GM18868 (cell line): ENCODE results near the gene ERI3.

Source experiments
- ATAC-seq: cut with Tn5 transposase; IDR thresholded peaks from one replicate; pipeline ENCODE4 v1.9.1; 2021; ENCODE audit warnings: mild to moderate bottlenecking, moderate library complexity; ENCODE audit not compliant: unreplicated experiment

The ERI3 gene

DNA sequence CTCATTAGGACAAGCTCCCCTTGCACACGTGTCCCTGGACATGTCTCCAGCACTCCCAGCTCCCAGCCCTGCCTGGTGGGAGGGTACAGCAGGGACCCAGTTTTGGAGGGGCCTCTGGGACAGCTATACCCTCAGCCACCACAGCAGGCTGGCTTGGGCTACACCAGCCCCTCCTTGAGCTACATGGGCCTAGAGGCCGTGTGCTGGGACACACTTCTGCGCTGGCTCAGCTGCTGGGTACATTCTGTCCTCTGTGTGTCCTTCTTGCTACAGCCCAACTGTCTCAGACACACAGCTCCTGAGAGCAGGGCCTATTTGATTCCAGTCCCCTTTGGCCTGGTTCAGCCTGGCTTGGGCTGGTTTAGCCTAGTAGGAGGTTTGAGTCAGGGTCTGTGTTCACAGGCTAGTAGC is 115.1 kb downstream of the ERI3 start:
- ATAC-seq, result no peak

DNA sequence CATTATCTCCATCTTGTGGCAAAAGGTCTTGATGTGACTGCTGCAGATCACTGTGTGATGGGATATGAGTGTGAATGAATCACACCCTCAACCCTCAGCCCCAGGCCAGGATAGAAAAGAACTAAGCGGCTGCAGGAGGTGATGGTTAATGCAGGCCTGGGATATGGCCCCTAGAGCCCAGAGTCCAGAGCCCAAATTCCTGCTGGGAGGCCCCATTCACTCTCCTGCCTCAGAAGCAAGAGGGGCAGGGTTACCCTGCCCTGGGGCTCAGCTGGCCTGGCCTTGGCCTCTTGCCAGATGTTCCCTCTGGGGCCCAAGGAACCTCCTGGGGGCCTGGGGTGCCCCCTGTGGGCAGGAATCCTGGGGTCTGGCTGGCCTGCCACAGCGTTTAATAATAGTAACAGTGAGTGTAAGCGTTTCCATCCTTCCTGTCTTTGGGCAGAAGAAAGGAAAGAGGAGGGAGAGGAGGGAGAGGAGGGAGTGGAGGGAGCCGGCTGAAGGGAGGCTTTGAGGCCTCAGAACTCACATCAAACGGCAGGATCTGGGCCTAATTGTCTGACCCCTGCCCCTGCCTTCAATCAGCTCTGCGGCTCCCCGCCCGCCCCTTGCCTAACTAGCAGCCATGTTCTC is 115.6 kb downstream of the ERI3 start:
- ATAC-seq, result no peak

DNA sequence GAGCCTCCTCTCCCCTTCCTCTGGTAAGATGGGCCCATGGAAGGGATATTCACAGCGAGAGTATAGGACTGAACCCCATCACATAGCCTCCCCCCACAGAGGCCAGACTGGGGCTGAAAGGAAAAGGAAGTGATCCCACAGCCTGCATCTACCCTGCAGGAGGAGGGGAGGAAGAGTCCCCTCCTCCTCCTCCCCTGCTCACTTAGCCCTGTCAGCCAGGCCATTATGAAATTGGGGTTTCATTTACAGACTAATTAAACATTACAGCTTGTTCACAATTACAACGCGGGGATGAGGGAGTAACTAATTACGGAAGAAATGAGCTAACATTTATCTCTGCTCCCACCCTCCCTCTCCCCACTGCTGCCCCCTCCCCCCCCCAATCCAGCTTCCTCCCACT is 116.4 kb downstream of the ERI3 start:
- no peak for ATAC-seq

DNA sequence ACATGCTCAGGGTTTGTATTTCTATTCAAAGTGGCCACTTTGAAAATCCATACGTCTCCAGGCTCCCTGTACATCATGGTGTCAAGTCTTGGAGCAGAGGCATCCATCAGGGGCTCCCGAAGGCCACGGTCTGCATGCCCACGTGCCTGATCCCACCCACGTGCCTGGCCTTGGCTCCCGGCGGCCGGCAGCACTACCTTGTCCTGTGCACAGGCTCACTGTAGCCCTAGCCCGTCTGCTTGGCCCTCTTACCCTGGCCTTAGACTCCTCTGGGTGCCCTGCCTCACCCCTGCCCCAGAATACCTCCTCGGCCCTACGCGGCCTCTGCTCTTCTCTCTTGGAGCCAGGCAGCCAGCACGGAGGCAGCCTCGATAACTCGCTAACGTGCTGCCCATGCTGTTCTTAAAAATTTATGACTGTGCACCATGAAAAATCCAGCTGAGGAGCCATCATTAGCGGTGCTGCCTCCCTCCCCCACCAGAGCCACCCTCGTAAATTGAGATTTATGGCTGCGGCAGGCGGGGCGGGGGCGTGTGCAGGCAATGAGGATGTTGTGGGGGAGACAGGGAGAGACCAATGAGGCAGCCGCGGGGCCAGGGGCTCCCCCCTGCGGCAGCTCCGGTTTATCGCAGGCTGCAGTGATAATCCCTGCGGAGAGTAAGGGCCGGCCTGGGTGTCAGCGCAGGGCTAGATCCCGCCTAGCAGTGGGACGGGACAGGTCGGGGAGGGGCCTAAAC is 117.2 kb downstream of the ERI3 start:
- peak; percentile 70 for ATAC-seq

DNA sequence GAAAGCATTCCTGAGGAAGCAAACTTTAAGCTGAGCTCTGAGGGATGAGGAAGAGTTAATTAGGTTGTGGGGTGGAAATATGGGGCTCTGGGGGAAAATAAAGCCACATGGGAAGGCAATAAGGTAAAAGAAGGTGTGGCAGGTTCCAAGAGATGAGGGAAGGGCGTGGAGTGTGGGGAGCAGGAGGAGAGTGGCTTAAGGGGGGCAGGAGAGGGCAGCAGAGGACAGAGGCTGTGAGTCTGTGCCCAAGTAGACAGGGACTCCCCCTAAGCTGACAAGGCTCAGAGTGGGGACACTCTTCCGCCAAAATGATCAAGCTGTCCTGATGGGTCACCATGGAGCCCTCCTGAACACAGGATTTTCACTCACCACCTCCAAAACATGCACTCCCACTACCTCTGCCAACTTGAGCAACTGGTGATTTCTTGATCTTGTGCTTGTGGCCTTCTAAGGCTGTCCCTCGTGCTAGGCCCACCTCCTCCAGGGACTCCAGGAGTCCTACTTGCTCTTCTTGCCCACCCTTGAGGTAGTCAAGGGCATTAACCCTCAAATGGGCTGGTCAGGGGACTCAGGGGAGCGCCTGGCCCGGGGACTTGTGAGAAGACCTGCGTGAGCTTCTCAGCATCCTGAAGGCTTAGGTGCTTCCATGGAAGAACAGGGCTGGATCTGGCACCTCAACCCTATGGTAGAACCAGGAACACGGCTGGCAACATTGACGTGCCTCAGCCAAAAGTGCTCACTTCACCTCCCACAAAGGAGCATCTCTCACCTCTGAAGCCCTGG is 118.4 kb downstream of the ERI3 start:
- no peak for ATAC-seq

DNA sequence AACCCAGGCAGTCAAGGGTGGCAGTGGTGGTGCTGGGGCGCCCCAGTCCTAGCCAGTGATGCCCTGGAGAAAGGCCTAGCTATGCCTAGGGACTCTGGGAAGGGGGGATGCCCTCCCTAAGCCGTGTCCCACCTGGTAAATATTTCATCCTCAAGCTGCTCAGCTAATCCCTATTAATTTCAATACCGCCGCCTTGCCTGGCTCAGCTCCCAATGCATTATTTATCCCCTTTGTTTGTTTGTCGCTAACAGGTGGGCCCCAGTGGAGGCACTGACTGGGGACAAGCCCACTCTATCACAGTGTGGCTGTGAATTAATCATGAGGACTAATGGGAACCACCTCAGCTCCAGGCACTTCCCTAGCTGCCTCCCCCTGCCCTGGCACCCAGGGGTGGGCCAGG is 119.2 kb downstream of the ERI3 start:
- no peak for ATAC-seq

DNA sequence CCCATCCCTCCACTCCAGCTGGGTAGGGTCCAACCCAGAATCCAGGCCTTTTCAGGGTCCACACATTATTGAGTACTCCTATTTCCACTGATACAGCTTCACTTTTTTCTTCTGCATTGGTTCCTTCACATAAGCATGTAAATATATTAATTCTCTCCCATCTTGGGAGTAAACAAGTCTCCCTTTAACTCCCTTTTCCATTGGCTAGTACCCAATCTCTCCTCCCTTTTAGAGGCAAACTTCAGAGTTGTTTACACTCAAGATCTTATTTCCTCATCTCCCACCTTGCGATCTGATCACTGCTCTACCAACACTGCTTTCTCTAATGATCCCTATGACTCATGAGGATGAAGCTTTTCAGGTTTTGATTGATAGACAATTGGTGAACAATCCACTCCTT is 121.5 kb downstream of the ERI3 start:
- ATAC-seq, result no peak

DNA sequence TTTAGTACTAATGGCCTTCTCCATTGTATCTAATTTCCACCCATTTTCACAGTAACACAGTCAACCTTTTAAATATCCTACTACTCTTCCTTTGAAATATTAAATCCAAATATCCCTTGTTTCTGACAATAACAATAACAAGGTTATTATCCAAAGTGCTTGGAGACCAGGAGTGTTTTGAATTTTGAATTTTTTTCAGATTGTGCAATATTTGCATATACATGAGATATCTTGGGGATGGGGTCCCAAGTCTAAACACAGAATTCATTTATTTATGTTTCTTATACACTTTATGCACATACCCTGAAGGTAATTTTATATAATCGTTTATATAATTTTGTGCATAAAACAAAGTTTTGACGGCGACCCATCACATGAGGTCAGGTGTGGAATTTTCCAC is 124.3 kb downstream of the ERI3 start:
- ATAC-seq, result no peak

DNA sequence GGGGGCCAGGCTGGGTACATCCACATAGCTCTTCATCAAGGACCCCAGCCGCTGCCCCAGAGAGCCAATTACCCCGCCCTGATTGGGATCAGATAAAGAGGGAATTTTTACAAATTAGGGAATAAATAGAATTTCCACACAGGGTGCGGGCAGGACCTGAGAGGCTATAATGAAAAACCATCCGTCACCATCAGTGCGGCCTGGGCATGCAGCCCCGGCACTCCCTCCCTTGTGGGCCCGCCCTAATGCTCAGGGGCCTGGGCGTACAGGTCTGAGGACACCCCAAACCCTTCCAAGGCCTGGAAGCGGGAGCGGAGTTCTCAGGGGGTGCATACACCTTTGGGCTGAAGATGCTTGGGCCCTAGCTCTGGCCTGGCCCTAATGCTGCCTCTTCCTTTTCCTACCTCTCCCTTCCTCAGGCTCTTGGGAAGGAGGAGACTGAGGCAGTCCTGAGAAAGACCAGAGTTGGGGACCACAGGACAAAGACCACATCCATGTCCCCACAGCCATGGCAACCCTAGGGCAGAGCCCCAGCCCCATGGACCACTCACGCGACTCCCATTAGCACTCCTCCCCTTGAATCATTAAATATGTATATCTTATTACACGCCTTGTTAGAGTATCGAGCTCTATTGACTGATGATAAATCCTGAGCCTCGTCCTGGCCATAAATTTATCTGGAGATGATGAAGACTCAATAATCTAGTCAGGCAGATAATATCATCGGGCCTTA is 125.5 kb downstream of the ERI3 start:
- no peak for ATAC-seq

DNA sequence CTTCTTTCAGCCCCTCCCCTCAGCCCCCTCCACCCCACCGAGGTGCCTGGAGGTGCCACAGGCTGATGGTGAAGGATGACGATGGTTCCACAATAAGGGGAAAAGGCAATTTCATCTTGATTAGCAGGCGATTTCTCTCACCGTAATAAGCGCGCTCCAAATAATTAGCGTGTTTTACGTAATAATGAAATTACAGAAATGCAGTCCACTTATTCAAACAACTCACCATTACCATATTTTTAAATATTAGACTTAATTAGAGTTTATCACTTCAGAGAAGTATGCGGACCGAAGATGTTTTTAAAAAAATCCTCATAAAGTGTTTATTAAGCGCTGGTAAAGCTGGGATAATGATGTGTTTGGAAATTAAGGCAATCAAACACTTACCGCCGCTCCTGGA is 126.8 kb downstream of the ERI3 start:
- no peak for ATAC-seq

DNA sequence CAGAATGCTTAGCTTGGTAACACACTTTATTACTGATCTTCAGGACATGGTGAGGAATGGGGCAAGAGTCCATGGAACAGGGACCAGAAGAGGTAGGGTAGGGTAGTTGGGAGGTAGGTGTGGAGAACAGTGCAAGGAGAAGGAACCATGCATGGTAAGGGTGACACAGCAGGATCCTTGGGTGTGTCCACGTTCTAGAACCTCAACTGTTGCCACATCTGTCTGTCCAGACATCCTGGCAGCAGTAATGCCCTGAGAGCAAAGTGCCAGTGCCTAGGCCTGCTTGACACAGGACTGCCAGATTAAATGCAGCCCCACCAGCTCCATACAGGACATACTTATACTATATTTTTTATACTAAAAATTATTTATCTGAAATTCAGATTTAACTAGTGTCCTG is 127.8 kb downstream of the ERI3 start:
- no peak for ATAC-seq

DNA sequence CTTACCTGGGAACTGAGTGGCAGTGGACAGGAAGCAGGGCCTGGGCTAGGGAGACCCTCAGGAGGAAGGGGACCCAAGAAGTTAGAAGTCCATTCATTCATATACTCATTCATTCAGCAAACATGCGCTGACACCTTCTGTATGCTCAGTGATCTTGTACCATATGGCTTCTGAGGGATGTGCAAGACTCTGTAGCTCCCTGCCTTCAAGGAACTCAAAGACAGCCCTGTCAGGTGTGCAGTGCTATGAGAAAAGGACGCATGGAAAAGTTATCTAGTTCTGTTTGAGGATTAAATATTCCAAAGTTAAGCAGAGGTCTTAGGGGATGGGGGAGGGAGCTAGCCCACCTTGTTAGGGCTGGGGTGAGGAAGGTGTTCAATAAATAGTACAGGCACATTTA is 129.3 kb downstream of the ERI3 start:
- ATAC-seq, result no peak

DNA sequence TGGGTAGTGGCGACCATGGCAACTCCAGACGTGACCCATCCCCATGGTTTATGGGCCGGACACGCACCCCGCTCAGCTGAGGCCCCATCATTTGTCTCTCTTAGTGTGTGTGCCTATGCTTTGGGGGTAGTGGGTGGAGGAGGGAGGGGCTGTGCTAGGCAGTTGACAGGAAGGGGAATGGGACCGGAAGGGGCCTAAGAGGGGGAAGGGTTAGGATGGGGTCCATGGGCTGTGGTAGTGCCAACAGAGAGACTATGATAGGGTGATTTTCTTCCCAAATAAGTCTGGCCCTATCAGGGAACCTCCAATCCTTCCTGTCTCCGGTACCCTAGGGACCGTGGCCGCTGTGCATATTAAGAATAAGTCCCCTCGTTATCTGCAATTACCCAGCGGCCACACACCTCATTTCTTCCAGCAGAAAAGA is 131.9 kb downstream of the ERI3 start:
- ATAC-seq, result no peak

DNA sequence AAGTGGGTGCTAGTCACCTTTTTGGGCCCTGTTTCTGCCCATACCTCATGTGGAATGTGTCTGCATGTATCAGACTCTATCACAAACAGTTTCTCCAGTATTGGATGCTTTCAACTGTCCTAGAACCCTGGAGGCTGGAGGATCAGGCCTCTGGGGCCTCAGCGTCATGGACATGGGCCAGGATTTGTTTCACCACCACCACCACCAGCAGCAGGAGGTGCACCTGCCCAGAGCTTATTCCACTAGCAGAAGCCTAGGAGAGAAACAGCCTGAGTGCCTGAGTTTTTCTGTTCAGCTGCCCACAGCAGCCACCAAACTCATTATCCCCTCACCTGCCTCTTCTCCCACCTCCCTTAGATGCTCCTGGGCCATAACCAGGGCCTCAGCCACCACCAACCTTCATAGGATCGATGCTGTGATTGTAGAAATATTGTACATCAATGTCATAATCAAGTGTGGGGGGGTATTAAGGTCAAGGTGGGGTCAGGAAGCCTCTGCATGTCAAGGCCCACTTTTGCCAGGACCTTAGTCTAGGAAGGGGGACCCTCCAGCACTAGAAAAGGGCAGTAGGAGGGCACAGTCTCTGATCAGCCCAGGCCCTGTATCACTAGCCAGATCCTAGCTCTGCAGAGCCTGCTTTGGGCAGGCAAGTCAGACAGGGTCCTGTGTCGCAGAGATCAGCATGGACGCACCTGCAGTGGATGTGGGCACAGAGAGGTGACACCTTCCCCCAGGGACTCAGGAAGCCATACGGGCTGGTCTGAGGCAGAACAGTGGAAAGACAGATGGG is 132.5 kb downstream of the ERI3 start:
- no peak for ATAC-seq

DNA sequence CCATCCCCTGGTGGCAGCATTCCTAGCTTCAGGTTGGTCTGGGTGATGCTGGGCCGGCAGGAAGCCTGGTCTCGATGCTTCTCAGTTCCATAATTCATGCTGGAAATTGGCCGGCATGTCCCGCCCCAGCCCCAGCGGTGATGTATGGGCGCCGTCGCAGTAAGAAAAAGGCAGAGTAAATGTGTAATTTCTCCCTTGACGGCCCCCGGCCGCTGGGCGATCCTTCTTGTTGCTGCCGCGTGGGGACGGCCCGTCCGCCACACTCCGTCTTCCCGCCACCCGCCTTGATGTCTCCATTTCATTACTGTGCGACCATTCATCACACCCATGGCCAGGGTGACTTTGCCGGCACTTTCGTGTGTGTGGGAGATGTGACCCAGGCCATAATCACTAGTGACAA is 133.3 kb downstream of the ERI3 start:
- no peak for ATAC-seq

DNA sequence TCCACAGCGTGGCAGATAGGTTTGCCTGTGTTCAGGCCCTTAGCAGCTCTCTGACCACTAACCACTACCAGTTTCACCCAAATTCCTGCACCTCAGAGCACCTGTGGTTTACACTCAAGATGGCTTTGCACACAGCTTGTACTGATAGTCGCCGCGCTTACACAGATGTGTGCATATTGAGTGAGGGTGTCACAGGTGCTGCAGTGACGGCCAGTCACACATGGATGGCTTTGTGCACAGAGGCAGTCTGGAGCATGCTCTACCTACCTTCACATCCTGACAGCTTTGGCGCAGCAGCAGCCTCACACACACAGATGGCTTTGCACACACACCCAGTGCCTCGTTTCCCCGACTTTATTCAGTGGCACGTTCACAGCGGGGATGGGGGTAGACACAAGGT is 134.3 kb downstream of the ERI3 start:
- ATAC-seq, result no peak

DNA sequence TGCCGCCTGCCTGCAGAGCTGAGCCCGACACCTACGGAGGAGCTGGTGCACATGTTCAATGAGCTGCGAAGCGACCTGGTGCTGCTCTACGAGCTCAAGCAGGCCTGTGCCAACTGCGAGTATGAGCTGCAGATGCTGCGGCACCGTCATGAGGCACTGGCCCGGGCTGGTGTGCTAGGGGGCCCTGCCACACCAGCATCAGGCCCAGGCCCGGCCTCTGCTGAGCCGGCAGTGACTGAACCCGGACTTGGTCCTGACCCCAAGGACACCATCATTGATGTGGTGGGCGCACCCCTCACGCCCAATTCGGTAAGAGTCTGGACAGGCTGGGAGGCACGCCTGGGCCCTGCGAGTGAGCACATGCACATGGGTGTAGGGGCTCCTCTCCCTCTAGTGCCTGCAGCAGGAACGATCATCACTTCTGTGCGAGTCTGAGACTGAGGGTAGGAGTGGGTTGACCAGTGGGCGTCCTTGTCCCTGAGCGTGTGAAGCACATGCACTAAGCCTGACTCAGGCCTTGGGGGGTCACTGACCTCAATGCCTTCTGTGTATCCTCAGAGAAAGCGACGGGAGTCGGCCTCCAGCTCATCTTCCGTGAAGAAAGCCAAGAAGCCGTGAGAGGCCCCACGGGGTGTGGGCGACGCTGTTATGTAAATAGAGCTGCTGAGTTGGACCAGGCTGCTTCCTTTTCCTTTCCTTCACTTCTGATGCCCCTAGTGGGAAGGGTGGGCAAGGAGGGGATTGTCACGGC is 134.9 kb downstream of the ERI3 start:
- ATAC-seq, result no peak

DNA sequence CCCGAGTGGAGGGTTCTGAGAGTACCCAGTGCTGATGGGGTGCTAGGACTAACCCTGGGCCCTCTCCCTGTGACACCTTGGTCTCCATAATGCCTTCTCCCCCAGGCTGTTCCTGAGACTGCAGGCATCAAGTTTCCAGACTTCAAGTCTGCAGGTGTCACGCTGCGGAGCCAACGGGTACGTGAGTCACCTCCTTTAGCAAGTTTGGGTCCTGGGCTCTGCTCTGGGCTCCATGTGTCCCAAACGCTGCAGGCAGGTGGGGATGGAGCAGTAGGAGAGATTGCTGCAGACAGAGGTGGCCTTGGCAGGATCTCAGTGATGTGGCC is 135.8 kb downstream of the ERI3 start:
- ATAC-seq, result no peak

DNA sequence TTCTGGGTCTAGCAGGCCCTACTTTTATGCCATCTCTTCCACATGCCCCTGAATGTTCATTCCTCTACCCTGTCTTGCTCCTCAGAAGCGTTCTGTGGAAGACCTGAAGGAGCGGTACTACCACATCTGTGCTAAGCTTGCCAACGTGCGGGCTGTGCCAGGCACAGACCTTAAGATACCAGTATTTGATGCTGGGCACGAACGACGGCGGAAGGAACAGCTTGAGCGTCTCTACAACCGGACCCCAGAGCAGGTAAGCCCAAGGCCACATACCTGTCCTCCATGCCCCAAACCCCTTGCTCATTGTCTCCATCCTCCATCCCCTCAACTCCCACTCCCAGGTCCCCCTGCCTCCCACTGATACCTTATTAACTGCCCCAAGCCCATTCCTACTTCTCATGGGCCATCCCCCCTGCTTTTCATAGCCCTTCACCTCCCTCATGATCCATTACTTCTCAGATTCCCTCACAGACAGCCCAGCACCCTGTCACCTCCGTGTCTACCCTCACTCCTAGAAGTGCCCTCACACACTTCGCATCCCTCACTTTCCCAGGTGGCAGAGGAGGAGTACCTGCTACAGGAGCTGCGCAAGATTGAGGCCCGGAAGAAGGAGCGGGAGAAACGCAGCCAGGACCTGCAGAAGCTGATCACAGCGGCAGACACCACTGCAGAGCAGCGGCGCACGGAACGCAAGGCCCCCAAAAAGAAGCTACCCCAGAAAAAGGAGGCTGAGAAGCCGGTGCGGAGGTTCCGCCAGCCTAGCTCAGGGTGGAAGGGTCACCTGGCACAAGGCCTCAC is 136.4 kb downstream of the ERI3 start:
- ATAC-seq, result no peak
